Loucy (cell line): ENCODE results near the gene EZR.

Experiments
- EZH2phosphoT487 ChIP-seq: fragments of 200-600 bp; IDR thresholded peaks from 2 replicates; pipeline ENCODE4 v1.6.1; 2018; ENCODE audit warnings: antibody characterized with exemption, mild to moderate bottlenecking, moderate library complexity, borderline replicate concordance
- TF ChIP-seq, protein P1 (sequence below): fragments of 200-600 bp; sonication (generic); conservative IDR thresholded peaks from 2 replicates; pipeline ENCODE4 v1.5.1; 2014; ENCODE audit warnings: mild to moderate bottlenecking, antibody characterized with exemption, low read length

DNA sequence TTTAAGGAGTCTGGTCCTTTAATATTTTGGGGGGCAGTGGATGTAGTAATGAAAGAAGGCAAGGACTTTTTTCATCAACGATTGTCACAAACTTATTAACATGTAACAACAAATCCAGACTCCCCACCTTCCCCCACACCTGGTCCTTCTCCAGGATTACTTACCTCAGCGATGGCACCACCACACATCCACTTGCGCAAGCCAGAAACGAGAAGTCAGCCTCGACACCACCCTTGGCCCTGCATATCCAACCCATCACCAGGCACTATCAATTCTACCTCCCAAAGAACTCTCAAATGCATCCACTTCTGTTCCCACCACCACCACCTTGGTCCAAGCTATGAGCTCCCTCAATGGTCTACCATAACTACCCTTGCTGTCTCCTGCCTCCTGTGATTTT is 6.6 kb downstream of the EZR start:
- TF ChIP-seq, protein P1, sequence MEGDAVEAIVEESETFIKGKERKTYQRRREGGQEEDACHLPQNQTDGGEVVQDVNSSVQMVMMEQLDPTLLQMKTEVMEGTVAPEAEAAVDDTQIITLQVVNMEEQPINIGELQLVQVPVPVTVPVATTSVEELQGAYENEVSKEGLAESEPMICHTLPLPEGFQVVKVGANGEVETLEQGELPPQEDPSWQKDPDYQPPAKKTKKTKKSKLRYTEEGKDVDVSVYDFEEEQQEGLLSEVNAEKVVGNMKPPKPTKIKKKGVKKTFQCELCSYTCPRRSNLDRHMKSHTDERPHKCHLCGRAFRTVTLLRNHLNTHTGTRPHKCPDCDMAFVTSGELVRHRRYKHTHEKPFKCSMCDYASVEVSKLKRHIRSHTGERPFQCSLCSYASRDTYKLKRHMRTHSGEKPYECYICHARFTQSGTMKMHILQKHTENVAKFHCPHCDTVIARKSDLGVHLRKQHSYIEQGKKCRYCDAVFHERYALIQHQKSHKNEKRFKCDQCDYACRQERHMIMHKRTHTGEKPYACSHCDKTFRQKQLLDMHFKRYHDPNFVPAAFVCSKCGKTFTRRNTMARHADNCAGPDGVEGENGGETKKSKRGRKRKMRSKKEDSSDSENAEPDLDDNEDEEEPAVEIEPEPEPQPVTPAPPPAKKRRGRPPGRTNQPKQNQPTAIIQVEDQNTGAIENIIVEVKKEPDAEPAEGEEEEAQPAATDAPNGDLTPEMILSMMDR = no peak
- no peak for TF ChIP-seq EZH2phosphoT487
